Fibroblast of mammary gland (primary cell): ENCODE data around the gene MLX.

Experiments
- DNase-seq: peaks from one replicate; pipeline ENCODE4 v3.0.0-alpha.2; 2010; ENCODE audit warnings: low read depth
- H3K4me3 ChIP-seq: 2 replicates; pipeline ENCODE4 v1.5.1; 2011; ENCODE audit warnings: low read depth, mild to moderate bottlenecking, low read length, moderate library complexity; ENCODE audit not compliant: control insufficient read depth
- CTCF ChIP-seq: conservative IDR thresholded peaks from 2 replicates; pipeline ENCODE4 v1.5.1; 2011; ENCODE audit warnings: low read depth, low read length, inconsistent platforms; ENCODE audit not compliant: control insufficient read depth, insufficient read depth

The MLX gene

GRCh38 chr17:42579794-42580551 is 13.1 kb downstream of the MLX start:
- H3K4me3 ChIP-seq, result no peak overlapping the region
- no peak for DNase-seq
- no peak for TF ChIP-seq CTCF

- no peak for TF ChIP-seq CTCF
- H3K4me3 ChIP-seq, result no peak overlapping the region
- DNase-seq, result no peak
Measured at GRCh38 chr17:42581744-42582270, 14.9 kb downstream of the MLX start.

- no peak for TF ChIP-seq CTCF
- H3K4me3 ChIP-seq, result no peak overlapping the region
- DNase-seq, result no peak
Measured at GRCh38 chr17:42584880-42585279, 18.0 kb downstream of the MLX start.

GRCh38 chr17:42585353-42585752 is 18.5 kb downstream of the MLX start:
- TF ChIP-seq CTCF, result no peak
- no peak overlapping the region for H3K4me3 ChIP-seq
- DNase-seq, result no peak

- H3K4me3 ChIP-seq, result no peak overlapping the region
- no peak for DNase-seq
- TF ChIP-seq CTCF, result no peak
Measured at GRCh38 chr17:42586514-42587230, 19.8 kb downstream of the MLX start.

- no peak overlapping the region for H3K4me3 ChIP-seq
- TF ChIP-seq CTCF, result no peak
- DNase-seq, result no peak
Measured at GRCh38 chr17:42590886-42591285, 24.0 kb downstream of the MLX start.

- TF ChIP-seq CTCF, result no peak
- H3K4me3 ChIP-seq, result no peak overlapping the region
- no peak for DNase-seq
Measured at GRCh38 chr17:42591411-42591810, 24.5 kb downstream of the MLX start.
